Endothelial cell (in vitro differentiated cells): ENCODE results near the gene TTC7B. TPM values are rescaled to one million over a fixed set of nuclear protein-coding genes. Genes with fewer than 3 reads are reported as not detected.

Experiments
- DNase-seq: peaks from one replicate; pipeline ENCODE4 v3.0.0; 2021; ENCODE audit warnings: low spot score
- H3K27ac Mint-ChIP-seq: one replicate; pipeline ENCODE4 v1.8.0; 2021; ENCODE audit warnings: mixed read lengths, inconsistent platforms; ENCODE audit not compliant: unreplicated experiment
- H3K27me3 Mint-ChIP-seq: one replicate; pipeline ENCODE4 v1.8.0; 2021; ENCODE audit warnings: mild to moderate bottlenecking, moderate library complexity, mixed read lengths, inconsistent platforms; ENCODE audit not compliant: unreplicated experiment
- H3K36me3 Mint-ChIP-seq: one replicate; pipeline ENCODE4 v1.8.0; 2021; ENCODE audit warnings: mild to moderate bottlenecking, low read depth, mixed read lengths, inconsistent platforms; ENCODE audit not compliant: unreplicated experiment
- H3K4me1 Mint-ChIP-seq: one replicate; pipeline ENCODE4 v1.8.0; 2021; ENCODE audit warnings: mild to moderate bottlenecking, mixed read lengths, inconsistent platforms; ENCODE audit not compliant: unreplicated experiment
- H3K4me3 Mint-ChIP-seq: one replicate; pipeline ENCODE4 v1.8.0; 2021; ENCODE audit warnings: mild to moderate bottlenecking, mixed read lengths, inconsistent platforms; ENCODE audit not compliant: unreplicated experiment
- H3K9me3 Mint-ChIP-seq: one replicate; pipeline ENCODE4 v1.8.0; 2021; ENCODE audit warnings: mixed read lengths, inconsistent platforms; ENCODE audit not compliant: unreplicated experiment
- total RNA-seq: library from RNA; stranded (reverse); fragmentation: NEBNext Ultra II Directional; extraction: Animal tissue kit (Norgen Biotek cat#: 25700); gene quantifications from one replicate; pipeline ENCODE4 v1.2.1, GENCODE V29; 2021; ENCODE audit not compliant: unreplicated experiment
- TF ChIP-seq, protein P1 (sequence below): fragments of 200-600 bp; sonication (generic); IDR thresholded peaks from one replicate; pipeline ENCODE4 v1.5.0; 2021; ENCODE audit warnings: antibody characterized with exemption; ENCODE audit not compliant: unreplicated experiment

The TTC7B gene
- total RNA-seq, 1 donor from 2014 or later = 93.5 TPM

- Mint-ChIP-seq H3K27me3 (peaks cover 14% of the 10 kb centered on the region), H3K36me3 (peaks cover 15% of the 10 kb centered on the region), H3K9me3 (no peaks in the 10 kb centered on the region), H3K27ac (peak overlapping the region; percentile 77), H3K4me1 (peaks cover 60% of the 10 kb centered on the region), H3K4me3 (no peak overlapping the region)
- TF ChIP-seq, protein P1, sequence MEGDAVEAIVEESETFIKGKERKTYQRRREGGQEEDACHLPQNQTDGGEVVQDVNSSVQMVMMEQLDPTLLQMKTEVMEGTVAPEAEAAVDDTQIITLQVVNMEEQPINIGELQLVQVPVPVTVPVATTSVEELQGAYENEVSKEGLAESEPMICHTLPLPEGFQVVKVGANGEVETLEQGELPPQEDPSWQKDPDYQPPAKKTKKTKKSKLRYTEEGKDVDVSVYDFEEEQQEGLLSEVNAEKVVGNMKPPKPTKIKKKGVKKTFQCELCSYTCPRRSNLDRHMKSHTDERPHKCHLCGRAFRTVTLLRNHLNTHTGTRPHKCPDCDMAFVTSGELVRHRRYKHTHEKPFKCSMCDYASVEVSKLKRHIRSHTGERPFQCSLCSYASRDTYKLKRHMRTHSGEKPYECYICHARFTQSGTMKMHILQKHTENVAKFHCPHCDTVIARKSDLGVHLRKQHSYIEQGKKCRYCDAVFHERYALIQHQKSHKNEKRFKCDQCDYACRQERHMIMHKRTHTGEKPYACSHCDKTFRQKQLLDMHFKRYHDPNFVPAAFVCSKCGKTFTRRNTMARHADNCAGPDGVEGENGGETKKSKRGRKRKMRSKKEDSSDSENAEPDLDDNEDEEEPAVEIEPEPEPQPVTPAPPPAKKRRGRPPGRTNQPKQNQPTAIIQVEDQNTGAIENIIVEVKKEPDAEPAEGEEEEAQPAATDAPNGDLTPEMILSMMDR = no peak
- no peak for DNase-seq
These were observed 16.8 kb downstream of the TTC7B start for GRCh38 chr14:90799420-90799819.

- peaks cover 7% of the 10 kb centered on the region for H3K27me3 Mint-ChIP-seq
- no peak overlapping the region for H3K27ac Mint-ChIP-seq
These were observed 18.3 kb downstream of the TTC7B start for GRCh38 chr14:90797919-90798318.

GRCh38 chr14:90797451-90797850 lies 18.8 kb downstream of the TTC7B start:
- no peak for DNase-seq
- peaks cover 47% of the 10 kb centered on the region for H3K4me1 Mint-ChIP-seq
- H3K27me3 Mint-ChIP-seq = peaks cover 7% of the 10 kb centered on the region
- H3K36me3 Mint-ChIP-seq = peaks cover 13% of the 10 kb centered on the region
- TF ChIP-seq, protein P1 = no peak
- H3K27ac Mint-ChIP-seq = peak overlapping the region; percentile 78
- no peaks in the 10 kb centered on the region for H3K9me3 Mint-ChIP-seq
- no peak overlapping the region for H3K4me3 Mint-ChIP-seq

More at GRCh38 chr14:90797919-90798318, 18.3 kb downstream of the TTC7B start:
- no peaks in the 10 kb centered on the region for H3K9me3 Mint-ChIP-seq
- H3K4me1 Mint-ChIP-seq = peaks cover 49% of the 10 kb centered on the region
- TF ChIP-seq, protein P1 = no peak
- no peak for DNase-seq
- no peak overlapping the region for H3K4me3 Mint-ChIP-seq
- peaks cover 15% of the 10 kb centered on the region for H3K36me3 Mint-ChIP-seq

GRCh38 chr14:90796329-90796728 lies 19.9 kb downstream of the TTC7B start:
- DNase-seq = no peak
- Mint-ChIP-seq H3K4me1 (peaks cover 36% of the 10 kb centered on the region), H3K4me3 (no peak overlapping the region), H3K27ac (peak overlapping the region; percentile 42), H3K9me3 (no peaks in the 10 kb centered on the region), H3K27me3 (peaks cover 3% of the 10 kb centered on the region), H3K36me3 (peaks cover 7% of the 10 kb centered on the region)
- TF ChIP-seq, protein P1 = no peak

DNA sequence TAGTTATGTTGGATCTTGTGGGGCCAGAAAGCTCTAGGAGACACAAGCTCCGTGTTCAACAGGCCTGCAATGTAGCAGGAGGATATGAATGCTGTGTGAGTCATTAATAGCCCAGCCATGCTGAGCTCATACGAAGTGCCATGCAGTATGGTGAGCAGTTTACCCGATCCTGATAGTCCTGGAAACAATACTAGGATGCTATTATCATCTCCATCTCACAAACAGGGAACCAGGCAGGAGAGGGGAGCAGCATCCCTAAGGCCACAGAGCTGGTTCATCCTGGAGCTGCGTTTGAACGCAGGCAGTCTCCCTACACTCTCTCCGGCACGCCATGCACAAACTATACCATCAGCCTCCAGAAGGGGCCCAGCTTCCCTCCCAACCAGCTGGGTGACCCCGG lies 20.5 kb downstream of the TTC7B start:
- Mint-ChIP-seq H3K4me1 (peaks cover 34% of the 10 kb centered on the region), H3K36me3 (peaks cover 7% of the 10 kb centered on the region), H3K27me3 (no peaks in the 10 kb centered on the region), H3K9me3 (no peaks in the 10 kb centered on the region), H3K27ac (peak overlapping the region; percentile 53), H3K4me3 (no peak overlapping the region)
- TF ChIP-seq, protein P1 = no peak
- DNase-seq = peak; percentile 23
